ENCODE measurements around the gene CPZ.

- no peak for TF ChIP-seq MEF2A (IDR thresholded peaks at IDR 0.05; ENCODE audit: insufficient read depth, low read depth, low read length)
- no peak for TF ChIP-seq CBX5 (IDR thresholded peaks at IDR 0.05; ENCODE audit: low read depth)
- TF ChIP-seq CHD2 (IDR thresholded peaks at IDR 0.05; ENCODE audit: borderline replicate concordance, low read depth, low read length) = no peak
- TF ChIP-seq RCOR1 (conservative IDR thresholded peaks at IDR 0.05; ENCODE audit: low read depth, low read length) = no peak
- no peak for TF ChIP-seq TAF1 (IDR thresholded peaks at IDR 0.05; ENCODE audit: borderline replicate concordance, low read depth, low read length)
Measured at GRCh38 chr4:8618961-8619720, 26.6 kb downstream of the CPZ start.

Measured in GM12878 (cell line).